Epithelial cell of esophagus (primary cell): ENCODE results near the gene COQ4.

Experiments
- DNase-seq: peaks from one replicate; pipeline ENCODE4 v3.0.0; 2010; ENCODE audit warnings: low read depth
- H3K4me3 ChIP-seq: 2 replicates; pipeline ENCODE4 v1.5.1; 2011; ENCODE audit warnings: mild to moderate bottlenecking, low read length, control low read depth
- CTCF ChIP-seq: IDR thresholded peaks from 2 replicates; pipeline ENCODE4 v1.5.1; 2011; ENCODE audit warnings: low read depth, mild to moderate bottlenecking, low read length, control low read depth, inconsistent platforms; ENCODE audit not compliant: insufficient read depth; ENCODE audit errors: missing control alignments

The COQ4 gene

GRCh38 chr9:128323212-128323730 lies 632 bp downstream of the COQ4 start:
- TF ChIP-seq CTCF, result no peak
- H3K4me3 ChIP-seq, result peak overlapping the region; percentile 98
- peak; percentile 28 for DNase-seq

- DNase-seq, result no peak
- peak overlapping the region; percentile 98 for H3K4me3 ChIP-seq
- no peak for TF ChIP-seq CTCF
These were observed 1.2 kb downstream of the COQ4 start for GRCh38 chr9:128323791-128324190.

- DNase-seq, result no peak
- no peak for TF ChIP-seq CTCF
- no peak overlapping the region for H3K4me3 ChIP-seq
These were observed 1.8 kb downstream of the COQ4 start for GRCh38 chr9:128324401-128324800.

- DNase-seq, result no peak
- H3K4me3 ChIP-seq, result no peak overlapping the region
- TF ChIP-seq CTCF, result no peak
These were observed 3.0 kb downstream of the COQ4 start for GRCh38 chr9:128325629-128326028.

- H3K4me3 ChIP-seq, result no peak overlapping the region
- DNase-seq, result no peak
- no peak for TF ChIP-seq CTCF
These were observed 10.8 kb downstream of the COQ4 start for GRCh38 chr9:128333451-128333869.

- DNase-seq, result no peak
- TF ChIP-seq CTCF, result no peak
- H3K4me3 ChIP-seq, result no peak overlapping the region
These were observed 12.5 kb downstream of the COQ4 start for GRCh38 chr9:128335161-128335560.

- TF ChIP-seq CTCF, result no peak
- DNase-seq, result no peak
- no peak overlapping the region for H3K4me3 ChIP-seq
These were observed 13.3 kb downstream of the COQ4 start for GRCh38 chr9:128335914-128336313.
